ENCODE data around the gene SMARCC1. TPM values are rescaled to one million over a fixed set of nuclear protein-coding genes. Genes with fewer than 3 reads are reported as not detected.

Gene SMARCC1
- total RNA-seq, 6 donors from 2014 or later: 33.1 to 58.2 (median 49.4) TPM

DNA sequence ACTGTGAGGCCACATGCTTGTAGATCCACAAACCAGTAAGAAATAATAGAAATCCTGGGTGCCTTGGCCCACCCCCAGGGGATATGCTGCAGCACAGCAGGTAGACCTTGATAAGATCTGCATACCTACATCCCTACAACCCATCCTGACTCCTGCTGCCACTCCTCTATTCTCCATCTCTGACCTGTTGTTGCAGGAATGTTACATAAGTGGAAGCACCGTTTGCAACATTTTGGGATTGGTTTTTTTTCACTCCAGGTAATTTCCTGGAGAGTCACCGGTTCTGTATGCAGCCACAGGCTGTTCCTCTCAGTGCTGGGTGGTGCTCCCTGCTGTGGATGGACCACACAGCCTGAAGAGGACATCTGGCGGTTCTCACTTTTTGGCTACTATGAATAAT, 186.9 kb downstream of the SMARCC1 start:
- H3K4me3 ChIP-seq: no peak overlapping the region
- WGBS, 2 donors: 77 to 86% methylated on average over 3 of the region's 3 CpGs
- H3K9me3 ChIP-seq: no peaks in the 10 kb centered on the region
- no peak for DNase-seq
- no peaks in the 10 kb centered on the region for H3K4me1 ChIP-seq
- H3K27ac ChIP-seq: no peak overlapping the region
- H3K36me3 ChIP-seq: peaks cover under 1 to 36% (median 14%) of the 10 kb centered on the region in 4 donors
- no peak for ATAC-seq (ENCODE audit: low FRiP score in 2 of 2)
- no peaks in the 10 kb centered on the region for H3K27me3 ChIP-seq
- TF ChIP-seq POLR2A (IDR thresholded peaks at IDR 0.05): no peak
- TF ChIP-seq, protein P1, sequence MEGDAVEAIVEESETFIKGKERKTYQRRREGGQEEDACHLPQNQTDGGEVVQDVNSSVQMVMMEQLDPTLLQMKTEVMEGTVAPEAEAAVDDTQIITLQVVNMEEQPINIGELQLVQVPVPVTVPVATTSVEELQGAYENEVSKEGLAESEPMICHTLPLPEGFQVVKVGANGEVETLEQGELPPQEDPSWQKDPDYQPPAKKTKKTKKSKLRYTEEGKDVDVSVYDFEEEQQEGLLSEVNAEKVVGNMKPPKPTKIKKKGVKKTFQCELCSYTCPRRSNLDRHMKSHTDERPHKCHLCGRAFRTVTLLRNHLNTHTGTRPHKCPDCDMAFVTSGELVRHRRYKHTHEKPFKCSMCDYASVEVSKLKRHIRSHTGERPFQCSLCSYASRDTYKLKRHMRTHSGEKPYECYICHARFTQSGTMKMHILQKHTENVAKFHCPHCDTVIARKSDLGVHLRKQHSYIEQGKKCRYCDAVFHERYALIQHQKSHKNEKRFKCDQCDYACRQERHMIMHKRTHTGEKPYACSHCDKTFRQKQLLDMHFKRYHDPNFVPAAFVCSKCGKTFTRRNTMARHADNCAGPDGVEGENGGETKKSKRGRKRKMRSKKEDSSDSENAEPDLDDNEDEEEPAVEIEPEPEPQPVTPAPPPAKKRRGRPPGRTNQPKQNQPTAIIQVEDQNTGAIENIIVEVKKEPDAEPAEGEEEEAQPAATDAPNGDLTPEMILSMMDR (IDR thresholded peaks at IDR 0.05): no peak
- no peak for TF ChIP-seq POLR2AphosphoS5 (IDR thresholded peaks at IDR 0.05)
- TF ChIP-seq EP300 (IDR thresholded peaks at IDR 0.05): no peak

DNA sequence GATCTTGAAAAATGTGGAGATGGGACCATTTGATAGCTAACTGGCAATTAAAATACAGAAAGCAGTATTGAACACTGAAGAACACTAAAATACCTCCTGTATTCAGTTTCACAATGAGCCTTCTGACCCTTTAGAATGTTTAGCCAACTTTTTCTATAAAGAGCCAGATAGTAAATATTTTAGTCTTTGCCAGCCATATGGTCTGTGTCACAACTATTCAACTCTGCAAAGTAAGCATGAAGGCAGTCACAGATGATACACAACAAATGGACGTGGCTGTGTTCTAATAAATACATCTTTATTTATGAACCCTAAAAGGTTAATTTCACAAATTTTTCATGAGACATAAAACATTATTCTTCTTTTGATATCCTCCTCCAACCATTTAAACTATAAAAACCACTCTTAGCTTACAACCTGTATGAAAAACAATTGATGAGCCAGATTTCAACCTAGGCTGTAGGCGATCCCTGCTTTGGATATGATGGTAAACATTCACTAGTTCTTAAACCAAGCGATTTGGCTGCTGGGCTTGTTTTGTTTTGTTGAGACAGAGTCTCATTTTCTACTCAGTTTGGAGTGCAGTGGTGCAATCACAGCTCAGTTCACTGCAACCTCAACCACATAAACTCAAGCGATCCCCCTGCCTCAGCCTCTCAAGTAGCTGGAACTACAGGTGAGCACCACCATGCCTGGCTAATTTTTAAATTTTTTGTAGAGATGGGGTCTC, 189.5 kb downstream of the SMARCC1 start:
- ATAC-seq (ENCODE audit: low FRiP score in 2 of 2): no peak
- no peaks in the 10 kb centered on the region for H3K4me1 ChIP-seq
- no peak for DNase-seq
- 86 to 89% methylated on average over 4 of the region's 4 CpGs for WGBS, 2 donors
- peaks cover 5 to 50% (median 32%) of the 10 kb centered on the region in 4 donors for H3K36me3 ChIP-seq
- no peaks in the 10 kb centered on the region for H3K27me3 ChIP-seq
- H3K4me3 ChIP-seq: no peak overlapping the region
- TF ChIP-seq POLR2A (IDR thresholded peaks at IDR 0.05) (no peak), EP300 (IDR thresholded peaks at IDR 0.05) (no peak), POLR2AphosphoS5 (IDR thresholded peaks at IDR 0.05) (no peak)
- TF ChIP-seq, protein P1 (IDR thresholded peaks at IDR 0.05): no peak
- no peaks in the 10 kb centered on the region for H3K9me3 ChIP-seq
- no peak overlapping the region for H3K27ac ChIP-seq

DNA sequence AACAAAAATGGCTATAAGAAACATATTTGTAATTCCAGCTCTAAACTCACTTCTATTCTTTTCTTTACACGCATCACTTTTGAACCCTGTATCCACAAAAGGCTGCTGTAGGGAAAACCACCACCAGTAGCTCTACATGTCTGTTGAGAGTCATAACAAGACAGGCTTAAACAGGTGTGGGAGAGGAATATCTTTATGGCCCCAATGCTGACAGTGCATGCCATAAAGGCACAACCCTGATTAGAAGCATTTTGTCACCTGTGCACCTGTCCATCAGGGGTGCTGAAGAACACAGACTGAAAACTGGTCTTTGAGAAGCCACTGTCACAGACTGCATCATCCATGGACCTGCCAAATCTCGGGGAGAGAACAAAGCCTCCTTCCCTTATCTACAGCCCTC, 191.5 kb downstream of the SMARCC1 start:
- no peak for ATAC-seq (ENCODE audit: low FRiP score in 2 of 2)
- DNase-seq: no peak
- peaks cover 5 to 67% (median 34%) of the 10 kb centered on the region in 4 donors for H3K36me3 ChIP-seq
- WGBS, 2 donors: 94 to 98% methylated on average over 2 of the region's 2 CpGs
- no peaks in the 10 kb centered on the region for H3K4me1 ChIP-seq
- H3K9me3 ChIP-seq: no peaks in the 10 kb centered on the region
- H3K27ac ChIP-seq: no peak overlapping the region
- no peak overlapping the region for H3K4me3 ChIP-seq
- no peak for TF ChIP-seq POLR2A (IDR thresholded peaks at IDR 0.05)
- TF ChIP-seq POLR2AphosphoS5 (IDR thresholded peaks at IDR 0.05): no peak
- TF ChIP-seq EP300 (IDR thresholded peaks at IDR 0.05): no peak
- TF ChIP-seq, protein P1 (IDR thresholded peaks at IDR 0.05): no peak
- no peaks in the 10 kb centered on the region for H3K27me3 ChIP-seq

DNA sequence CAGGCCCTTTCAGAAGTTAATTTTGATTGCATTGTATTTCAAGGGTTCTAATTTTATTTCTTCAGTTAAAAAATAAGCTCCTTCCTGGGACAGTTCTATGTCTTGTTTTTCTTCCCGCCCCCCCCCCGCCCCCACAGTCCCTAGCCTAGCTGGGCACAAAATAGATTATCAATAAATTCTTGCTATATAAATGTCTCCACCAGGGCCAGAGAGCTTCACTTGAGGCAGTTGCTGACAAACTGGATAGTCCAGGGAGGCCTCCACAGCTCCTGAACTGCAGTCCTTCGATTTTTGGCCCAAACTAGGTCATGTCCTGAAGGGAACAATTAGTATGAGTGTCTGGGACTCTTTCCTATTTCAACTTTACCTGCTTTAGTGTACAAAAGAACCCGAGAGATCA, 193.1 kb downstream of the SMARCC1 start:
- DNase-seq (no peak), ATAC-seq (ENCODE audit: low FRiP score in 2 of 2) (no peak)
- Histone ChIP-seq H3K27me3 (no peaks in the 10 kb centered on the region), H3K27ac (no peak overlapping the region), H3K4me3 (no peak overlapping the region), H3K36me3 (peaks cover 5 to 58% (median 32%) of the 10 kb centered on the region in 4 donors), H3K4me1 (no peaks in the 10 kb centered on the region), H3K9me3 (no peaks in the 10 kb centered on the region)
- no peak for TF ChIP-seq POLR2AphosphoS5 (IDR thresholded peaks at IDR 0.05)
- no peak for TF ChIP-seq EP300 (IDR thresholded peaks at IDR 0.05)
- TF ChIP-seq POLR2A (IDR thresholded peaks at IDR 0.05): no peak
- TF ChIP-seq, protein P1 (IDR thresholded peaks at IDR 0.05): no peak
- WGBS, 2 donors: 93 to 99% methylated on average over 4 of the region's 4 CpGs

DNA sequence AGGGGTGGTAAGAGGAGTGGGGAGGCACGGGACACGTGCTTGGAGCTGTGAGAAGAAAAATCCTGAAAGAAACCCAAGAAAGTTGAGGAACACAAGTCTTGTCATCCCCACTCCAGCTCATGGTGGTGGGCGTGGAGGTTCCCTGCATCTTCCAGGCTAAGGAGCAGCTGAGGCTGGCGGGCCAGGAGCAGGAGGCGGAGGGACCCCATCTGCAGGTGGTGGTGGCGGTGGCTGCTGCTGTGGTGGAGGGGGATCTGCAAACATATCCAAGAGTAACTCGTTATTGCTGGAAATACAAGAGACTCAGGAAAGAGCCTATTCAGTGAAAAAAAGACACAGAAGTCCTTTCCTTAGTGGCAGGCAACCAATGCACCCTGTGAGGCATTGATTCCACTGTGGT, 193.6 kb downstream of the SMARCC1 start:
- Histone ChIP-seq H3K9me3 (no peaks in the 10 kb centered on the region), H3K4me1 (no peaks in the 10 kb centered on the region), H3K27me3 (no peaks in the 10 kb centered on the region), H3K4me3 (no peak overlapping the region), H3K27ac (no peak overlapping the region), H3K36me3 (peaks cover 5 to 58% (median 30%) of the 10 kb centered on the region in 4 donors)
- DNase-seq (no peak), ATAC-seq (ENCODE audit: low FRiP score in 2 of 2) (no peak)
- no peak for TF ChIP-seq EP300 (IDR thresholded peaks at IDR 0.05)
- WGBS, 2 donors: 92 to 98% methylated on average over 7 of the region's 7 CpGs

Measured in upper lobe of left lung (tissue), 6 donors.